H9 (cell line): ENCODE results near the gene SLC35E3. TPM values are rescaled to one million over a fixed set of nuclear protein-coding genes. Genes with fewer than 3 reads are reported as not detected.

Source experiments
- DNase-seq: peaks from one replicate; pipeline ENCODE4 v3.0.0-alpha.2; 2017
- H2AFZ ChIP-seq: one replicate; pipeline ENCODE4 v1.6.1; 2013; ENCODE audit warnings: mild to moderate bottlenecking, low read length, control low read depth, moderate library complexity
- H2AK5ac ChIP-seq: 2 replicates; pipeline ENCODE4 v1.6.1; 2013; ENCODE audit warnings: low read length, control low read depth, mixed read lengths; ENCODE audit not compliant: insufficient read length
- H2BK120ac ChIP-seq: one replicate; pipeline ENCODE4 v1.6.1; 2013; ENCODE audit warnings: low read depth, mild to moderate bottlenecking, low read length, control low read depth, inconsistent platforms; ENCODE audit not compliant: poor library complexity, severe bottlenecking
- H2BK12ac ChIP-seq: 2 replicates; pipeline ENCODE4 v1.6.1; 2013; ENCODE audit warnings: low read length, control low read depth, mixed read lengths, low read depth; ENCODE audit not compliant: insufficient read length
- H2BK15ac ChIP-seq: 2 replicates; pipeline ENCODE4 v1.6.1; 2013; ENCODE audit warnings: low read depth, low read length, control low read depth
- H2BK20ac ChIP-seq: one replicate; pipeline ENCODE4 v1.6.1; 2013; ENCODE audit warnings: low read depth, mild to moderate bottlenecking, low read length, control low read depth, inconsistent platforms; ENCODE audit not compliant: poor library complexity, severe bottlenecking
- H2BK5ac ChIP-seq: 2 replicates; pipeline ENCODE4 v1.6.1; 2013; ENCODE audit warnings: low read length, control low read depth, mixed read lengths; ENCODE audit not compliant: insufficient read length
- H3K14ac ChIP-seq: 2 replicates; pipeline ENCODE4 v1.6.1; 2013; ENCODE audit warnings: low read length, control low read depth; ENCODE audit not compliant: insufficient read depth
- H3K18ac ChIP-seq: 2 replicates; pipeline ENCODE4 v1.6.1; 2013; ENCODE audit warnings: low read depth, mild to moderate bottlenecking, mixed read lengths, low read length, control low read depth; ENCODE audit not compliant: insufficient read length
- H3K23ac ChIP-seq: 2 replicates; pipeline ENCODE4 v1.6.1; 2013; ENCODE audit warnings: low read length, control low read depth, mixed read lengths, low read depth; ENCODE audit not compliant: insufficient read length
- H3K23me2 ChIP-seq: 2 replicates; pipeline ENCODE4 v1.6.1; 2013; ENCODE audit warnings: low read depth, mild to moderate bottlenecking, mixed read lengths, low read length, control low read depth; ENCODE audit not compliant: insufficient read length, poor library complexity, severe bottlenecking
- H3K27ac ChIP-seq: 2 replicates; pipeline ENCODE4 v1.5.1; 2013; ENCODE audit warnings: low read length, control low read depth, mixed read lengths, low read depth; ENCODE audit not compliant: insufficient read length
- H3K27me3 ChIP-seq: 2 replicates; pipeline ENCODE4 v1.6.1; 2013; ENCODE audit warnings: low read length, control low read depth, inconsistent platforms; ENCODE audit not compliant: insufficient read depth
- H3K4ac ChIP-seq: 2 replicates; pipeline ENCODE4 v1.6.1; 2013; ENCODE audit warnings: low read depth, mild to moderate bottlenecking, control low read depth, inconsistent platforms, low read length, moderate library complexity
- H3K4me1 ChIP-seq: 2 replicates; pipeline ENCODE4 v1.6.1; 2013; ENCODE audit warnings: low read length, control low read depth, inconsistent platforms; ENCODE audit not compliant: insufficient read depth
- H3K4me2 ChIP-seq: 2 replicates; pipeline ENCODE4 v1.6.1; 2013; ENCODE audit warnings: low read length, control low read depth, mixed read lengths; ENCODE audit not compliant: insufficient read length, insufficient read depth
- H3K56ac ChIP-seq: 2 replicates; pipeline ENCODE4 v1.6.1; 2013; ENCODE audit warnings: low read depth, mild to moderate bottlenecking, mixed read lengths, low read length, control low read depth; ENCODE audit not compliant: insufficient read length
- H3K79me1 ChIP-seq: 2 replicates; pipeline ENCODE4 v1.6.1; 2013; ENCODE audit warnings: low read depth, mild to moderate bottlenecking, moderate library complexity, low read length, control low read depth, inconsistent platforms; ENCODE audit not compliant: insufficient read depth, poor library complexity, severe bottlenecking
- H3K79me2 ChIP-seq: 2 replicates; pipeline ENCODE4 v1.6.1; 2013; ENCODE audit warnings: low read length, control low read depth, inconsistent platforms; ENCODE audit not compliant: insufficient read depth
- H3K9ac ChIP-seq: 2 replicates; pipeline ENCODE4 v1.6.1; 2013; ENCODE audit warnings: low read length, control low read depth, mixed read lengths; ENCODE audit not compliant: insufficient read length; ENCODE audit errors: extremely low read depth
- H3K9me3 ChIP-seq: one replicate; pipeline ENCODE4 v1.6.1; 2013; ENCODE audit warnings: low read depth, low read length, inconsistent platforms; ENCODE audit not compliant: control insufficient read depth
- H3T11ph ChIP-seq: one replicate; pipeline ENCODE4 v1.6.1; 2013; ENCODE audit warnings: mild to moderate bottlenecking, low read length, control low read depth, inconsistent platforms
- H4K20me1 ChIP-seq: one replicate; pipeline ENCODE4 v1.6.1; 2013; ENCODE audit not compliant: control insufficient read depth, insufficient read length, insufficient read depth
- H4K5ac ChIP-seq: 2 replicates; pipeline ENCODE4 v1.6.1; 2013; ENCODE audit warnings: low read depth, mild to moderate bottlenecking, mixed read lengths, low read length, control low read depth; ENCODE audit not compliant: insufficient read length
- H4K8ac ChIP-seq: replicated peaks from 2 replicates; pipeline ENCODE4 v1.6.1; 2013; ENCODE audit warnings: low read length, control low read depth, mixed read lengths, low read depth; ENCODE audit not compliant: insufficient read length
- H4K91ac ChIP-seq: 2 replicates; pipeline ENCODE4 v1.6.1; 2013; ENCODE audit warnings: low read depth, mild to moderate bottlenecking, moderate library complexity, mixed read lengths, low read length, control low read depth; ENCODE audit not compliant: insufficient read length
- H3K27ac Mint-ChIP-seq, 3 experiments: 2 replicates in 2 of 3; 3 replicates in 1 of 3; pipeline ENCODE4 v1.8.0; 2020 to 2021; ENCODE audit warnings: mixed read lengths in 3 of 3, mild to moderate bottlenecking in 1 of 3, moderate library complexity in 1 of 3
- H3K27me3 Mint-ChIP-seq: 2 replicates; pipeline ENCODE4 v1.8.0; 2021; ENCODE audit warnings: low read depth, mild to moderate bottlenecking, moderate library complexity, mixed read lengths
- H3K36me3 Mint-ChIP-seq, 3 experiments: 2 replicates in 2 of 3; 3 replicates in 1 of 3; pipeline ENCODE4 v1.8.0; 2020 to 2021; ENCODE audit warnings: low read depth in 3 of 3, mixed read lengths in 3 of 3; ENCODE audit not compliant: insufficient read depth in 1 of 3
- H3K4me1 Mint-ChIP-seq, 2 experiments: 2 replicates each; pipeline ENCODE4 v1.8.0; 2020; ENCODE audit warnings: mixed read lengths in 2 of 2
- H3K4me3 Mint-ChIP-seq, 2 experiments: 2 replicates in 1 of 2; 3 replicates in 1 of 2; pipeline ENCODE4 v1.8.0; 2020 to 2021; ENCODE audit warnings: mild to moderate bottlenecking in 2 of 2, mixed read lengths in 2 of 2, moderate library complexity in 1 of 2
- H3K9me3 Mint-ChIP-seq, 2 experiments: 2 replicates in 1 of 2; 3 replicates in 1 of 2; pipeline ENCODE4 v1.8.0; 2020; ENCODE audit warnings: mild to moderate bottlenecking in 2 of 2, mixed read lengths in 2 of 2, moderate library complexity in 1 of 2
- CTCF ChIP-seq: fragments of 200-600 bp; sonication (generic); conservative IDR thresholded peaks from 3 replicates; pipeline ENCODE4 v1.8.0; 2021; ENCODE audit warnings: antibody characterized with exemption, mild to moderate bottlenecking
- WGBS: extraction: QIAGEN DNeasy Blood & Tissue Kit; methylation state at CpG from one replicate; pipeline ENCODE4 v1.1.7; 2013; ENCODE audit warnings: missing lambda C conversion rate, low lambda C conversion rate, mixed read lengths; ENCODE audit not compliant: insufficient read length; ENCODE audit errors: extremely low coverage; 5-methylcytosine and 5-hydroxymethylcytosine counted together
- total RNA-seq: library from RNA; stranded (reverse); gene quantifications from 2 replicates; pipeline ENCODE4 v1.2.1, GENCODE V29; 2021

The SLC35E3 gene
- total RNA-seq, 1 experiment from 2014 or later = 17.9 TPM

- Histone ChIP-seq H4K91ac (no peak overlapping the region), H3K14ac (no peak overlapping the region), H2AK5ac (no peak overlapping the region), H4K5ac (no peak overlapping the region), H3K56ac (no peak overlapping the region), H3K4me2 (no peak overlapping the region), H2BK12ac (no peak overlapping the region), H3K23me2 (no peaks in the 10 kb centered on the region), H3K4me1 (no peaks in the 10 kb centered on the region), H3T11ph (no peak overlapping the region), H2BK20ac (no peak overlapping the region), H4K8ac (no peak overlapping the region), H3K18ac (no peak overlapping the region), H2BK5ac (no peak overlapping the region), H3K27me3 (no peaks in the 10 kb centered on the region), H4K20me1 (no peaks in the 10 kb centered on the region), H3K9me3 (no peaks in the 10 kb centered on the region), H2BK15ac (no peak overlapping the region), H3K4ac (no peak overlapping the region), H3K23ac (no peak overlapping the region), H3K79me2 (no peaks in the 10 kb centered on the region), H3K27ac (no peak overlapping the region), H2AFZ (no peak overlapping the region), H3K9ac (no peak overlapping the region), H3K79me1 (no peaks in the 10 kb centered on the region), H2BK120ac (no peak overlapping the region)
- WGBS = no CpG with 5 or more reads among the region's 1 CpG
- TF ChIP-seq CTCF = no peak
- Mint-ChIP-seq H3K4me1 (peaks cover 3 to 5% of the 10 kb centered on the region in 2 experiments; a peak in 3 of 4 replicates), H3K36me3 (peaks cover 1 to 42% (median 40%) of the 10 kb centered on the region in 3 experiments; a peak in 6 of 7 replicates), H3K4me3 (no peak overlapping the region), H3K9me3 (no peaks in the 10 kb centered on the region), H3K27me3 (no peaks in the 10 kb centered on the region; the same call in 1 of the 2 replicates), H3K27ac (no peak overlapping the region)
- DNase-seq = no peak
These were observed 19.7 kb downstream of the SLC35E3 start for GRCh38 chr12:68765696-68766095.
